Breast epithelium (tissue), 3 donors: ENCODE measurements around the gene CDK4.

Source experiments
- POLR2A ChIP-seq: fragments of 450-650 bp; IDR thresholded peaks from one replicate; pipeline ENCODE4 v1.6.1; 2016; ENCODE audit warnings: antibody characterized with exemption, mild to moderate bottlenecking, moderate library complexity
- POLR2AphosphoS5 ChIP-seq, 3 donors: sonication (generic); formaldehyde crosslinking; IDR thresholded peaks; one replicate each; pipeline ENCODE4 v1.6.1; 2017; ENCODE audit warnings: antibody characterized with exemption in 3 of 3
- TF ChIP-seq, protein P1 (sequence below), 3 donors: fragments of 450-650 bp; IDR thresholded peaks; one replicate each; pipeline ENCODE4 v1.5.1; 2016 to 2017; ENCODE audit warnings: antibody characterized with exemption in 3 of 3, mild to moderate bottlenecking in 3 of 3, moderate library complexity in 3 of 3

DNA sequence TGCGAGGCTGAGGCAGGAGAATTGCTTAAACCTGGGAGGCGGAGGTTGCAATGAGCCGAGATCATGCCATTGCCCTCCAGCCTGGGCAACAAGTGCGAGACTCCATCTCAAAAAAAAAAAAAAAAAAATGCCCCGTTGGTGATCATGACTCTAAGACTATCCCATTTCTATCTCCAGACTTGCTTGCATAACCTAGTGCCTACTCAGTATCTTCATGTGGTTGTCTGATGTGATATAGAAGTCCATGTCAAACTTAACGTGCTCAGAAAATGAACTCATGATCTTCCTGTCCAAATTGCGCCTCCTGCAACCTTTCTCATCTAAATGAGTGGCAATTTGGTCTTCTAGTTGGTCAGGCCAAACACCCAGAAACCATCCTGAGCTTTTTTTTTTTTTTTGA lies 25.8 kb upstream of the CDK4 start:
- TF ChIP-seq, protein P1, sequence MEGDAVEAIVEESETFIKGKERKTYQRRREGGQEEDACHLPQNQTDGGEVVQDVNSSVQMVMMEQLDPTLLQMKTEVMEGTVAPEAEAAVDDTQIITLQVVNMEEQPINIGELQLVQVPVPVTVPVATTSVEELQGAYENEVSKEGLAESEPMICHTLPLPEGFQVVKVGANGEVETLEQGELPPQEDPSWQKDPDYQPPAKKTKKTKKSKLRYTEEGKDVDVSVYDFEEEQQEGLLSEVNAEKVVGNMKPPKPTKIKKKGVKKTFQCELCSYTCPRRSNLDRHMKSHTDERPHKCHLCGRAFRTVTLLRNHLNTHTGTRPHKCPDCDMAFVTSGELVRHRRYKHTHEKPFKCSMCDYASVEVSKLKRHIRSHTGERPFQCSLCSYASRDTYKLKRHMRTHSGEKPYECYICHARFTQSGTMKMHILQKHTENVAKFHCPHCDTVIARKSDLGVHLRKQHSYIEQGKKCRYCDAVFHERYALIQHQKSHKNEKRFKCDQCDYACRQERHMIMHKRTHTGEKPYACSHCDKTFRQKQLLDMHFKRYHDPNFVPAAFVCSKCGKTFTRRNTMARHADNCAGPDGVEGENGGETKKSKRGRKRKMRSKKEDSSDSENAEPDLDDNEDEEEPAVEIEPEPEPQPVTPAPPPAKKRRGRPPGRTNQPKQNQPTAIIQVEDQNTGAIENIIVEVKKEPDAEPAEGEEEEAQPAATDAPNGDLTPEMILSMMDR (IDR thresholded peaks at IDR 0.05), result no peak
- TF ChIP-seq POLR2A, result no peak
- TF ChIP-seq POLR2AphosphoS5 (IDR thresholded peaks at IDR 0.05), result no peak
